ENCODE data around the gene PUM1.

DNA sequence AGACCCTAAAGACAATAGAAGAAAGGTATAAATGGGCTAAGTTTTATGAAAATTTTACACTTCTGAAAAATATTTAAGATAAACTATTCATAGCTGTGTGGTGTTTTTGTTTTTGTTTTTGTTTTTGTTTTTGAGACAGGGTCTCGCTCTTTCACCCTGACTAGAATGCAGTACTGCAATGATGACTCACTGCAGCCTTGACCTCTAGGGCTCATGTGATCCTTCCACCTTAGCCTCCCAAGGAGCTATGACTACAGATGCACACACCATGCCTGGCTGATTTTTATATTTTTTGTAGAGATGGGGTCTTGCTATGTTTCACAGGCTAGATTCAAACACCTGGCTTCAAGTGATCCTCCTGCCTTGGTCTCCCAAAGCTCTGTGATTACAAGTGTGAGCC is 66.6 kb downstream of the PUM1 start:
- TF ChIP-seq ZFX (IDR thresholded peaks at IDR 0.05) (no peak), CTCF (conservative IDR thresholded peaks at IDR 0.05) (no peak)
